Measurements from ENCODE around the gene XPO5. TPM values are rescaled to one million over a fixed set of nuclear protein-coding genes. Genes with fewer than 3 reads are reported as not detected.

Gene XPO5
- 29.5 and 39.2 TPM in 2 replicates for polyA plus RNA-seq (2012; rRNA removed)
- 24.0 and 26.7 TPM in 2 replicates for polyA plus RNA-seq (2012; cell fraction: cytosol; rRNA removed)
- polyA plus RNA-seq (2012; cell fraction: nucleus; rRNA removed), result 66.5 and 92.9 TPM in 2 replicates

DNA sequence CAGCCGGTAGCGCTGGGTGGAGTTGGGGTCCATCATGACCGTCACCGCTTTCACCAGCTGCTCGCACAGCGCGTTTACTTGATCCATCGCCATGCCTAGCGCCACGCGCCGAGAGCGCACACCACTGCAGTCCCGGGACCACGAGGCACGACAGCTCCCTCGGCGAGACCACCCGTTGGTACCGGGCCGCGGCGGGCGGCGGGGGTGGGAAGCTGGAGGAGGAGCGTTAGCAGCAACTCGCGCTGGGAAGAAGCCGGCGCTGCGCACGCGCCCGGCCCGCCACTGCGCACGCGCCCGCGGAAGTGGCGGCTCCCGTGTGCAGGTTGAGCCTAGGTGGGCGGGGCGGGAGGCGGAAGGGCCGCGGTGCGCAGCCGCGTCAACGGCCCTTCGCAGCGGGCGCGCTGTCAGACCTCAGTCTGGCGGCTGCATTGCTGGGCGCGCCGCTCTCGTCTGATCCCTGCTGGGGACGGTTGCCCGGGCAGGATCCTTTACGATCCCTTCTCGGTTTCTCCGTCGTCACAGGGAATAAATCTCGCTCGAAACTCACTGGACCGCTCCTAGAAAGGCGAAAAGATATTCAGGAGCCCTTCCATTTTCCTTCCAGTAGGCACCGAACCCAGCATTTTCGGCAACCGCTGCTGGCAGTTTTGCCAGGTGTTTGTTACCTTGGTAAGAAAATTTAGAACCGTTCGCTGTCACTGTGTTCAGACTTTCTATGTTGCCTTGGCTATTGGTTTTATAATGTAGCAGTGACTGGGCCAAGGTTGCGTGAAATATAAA, at the start of gene XPO5, which contains the start of gene POLH:
TSS of gene XPO5 (minus strand) at position 267 of the 780 bp plus-strand sequence. CDS start at position 93, 174 bp downstream.
TSS of gene POLH (plus strand) at position 414 of the 780 bp plus-strand sequence. CDS start 6,135 bp downstream, outside the sequence.
- Histone ChIP-seq H2AFZ (ENCODE audit: low read depth) (peak within 1 kb of the TSS; percentile 95), H3K4me2 (peak within 1 kb of the TSS; percentile 89), H3K4me3 (ENCODE audit: low read depth in 2 of 2, low read length in 1 of 2) (peak within 1 kb of the TSS; percentile 75 to 96), H3K27ac (ENCODE audit: low read depth in 2 of 2, low read length in 1 of 2) (peak within 1 kb of the TSS; percentile 66 to 95), H3K4me1 (ENCODE audit: control insufficient read depth in 1 of 2, insufficient read depth in 2 of 2, low read depth in 1 of 2, low read length in 1 of 2) (peaks cover 0 to 8% of the 10 kb centered on the region in 2 experiments; a peak in 3 of 4 replicates), H3K9me3 (no peaks in the 10 kb centered on the region), H3K36me3 (replicated peaks in 1 of 2; ENCODE audit: control insufficient read depth in 1 of 2, insufficient read depth in 2 of 2, low read length in 1 of 2) (peaks cover 15 to 19% of the 10 kb centered on the region in 2 experiments), H3F3A (replicated peaks; ENCODE audit: insufficient read depth) (peaks cover 27% of the 10 kb centered on the region), H3K79me2 (ENCODE audit: insufficient read depth) (peaks cover 71% of the 10 kb centered on the region), H4K20me1 (ENCODE audit: insufficient read depth) (peaks cover 14% of the 10 kb centered on the region), H3K9me2 (no peaks in the 10 kb centered on the region), H3K27me3 (ENCODE audit: insufficient read depth) (no peaks in the 10 kb centered on the region), H3K9ac (peak within 1 kb of the TSS; percentile 72)
- TF ChIP-seq GABPA (IDR thresholded peaks at IDR 0.05; ENCODE audit: low read depth), result peak; percentile 67
- TF ChIP-seq FOXM1 (IDR thresholded peaks at IDR 0.05; ENCODE audit: low read depth), result no peak
- TF ChIP-seq, protein P1, sequence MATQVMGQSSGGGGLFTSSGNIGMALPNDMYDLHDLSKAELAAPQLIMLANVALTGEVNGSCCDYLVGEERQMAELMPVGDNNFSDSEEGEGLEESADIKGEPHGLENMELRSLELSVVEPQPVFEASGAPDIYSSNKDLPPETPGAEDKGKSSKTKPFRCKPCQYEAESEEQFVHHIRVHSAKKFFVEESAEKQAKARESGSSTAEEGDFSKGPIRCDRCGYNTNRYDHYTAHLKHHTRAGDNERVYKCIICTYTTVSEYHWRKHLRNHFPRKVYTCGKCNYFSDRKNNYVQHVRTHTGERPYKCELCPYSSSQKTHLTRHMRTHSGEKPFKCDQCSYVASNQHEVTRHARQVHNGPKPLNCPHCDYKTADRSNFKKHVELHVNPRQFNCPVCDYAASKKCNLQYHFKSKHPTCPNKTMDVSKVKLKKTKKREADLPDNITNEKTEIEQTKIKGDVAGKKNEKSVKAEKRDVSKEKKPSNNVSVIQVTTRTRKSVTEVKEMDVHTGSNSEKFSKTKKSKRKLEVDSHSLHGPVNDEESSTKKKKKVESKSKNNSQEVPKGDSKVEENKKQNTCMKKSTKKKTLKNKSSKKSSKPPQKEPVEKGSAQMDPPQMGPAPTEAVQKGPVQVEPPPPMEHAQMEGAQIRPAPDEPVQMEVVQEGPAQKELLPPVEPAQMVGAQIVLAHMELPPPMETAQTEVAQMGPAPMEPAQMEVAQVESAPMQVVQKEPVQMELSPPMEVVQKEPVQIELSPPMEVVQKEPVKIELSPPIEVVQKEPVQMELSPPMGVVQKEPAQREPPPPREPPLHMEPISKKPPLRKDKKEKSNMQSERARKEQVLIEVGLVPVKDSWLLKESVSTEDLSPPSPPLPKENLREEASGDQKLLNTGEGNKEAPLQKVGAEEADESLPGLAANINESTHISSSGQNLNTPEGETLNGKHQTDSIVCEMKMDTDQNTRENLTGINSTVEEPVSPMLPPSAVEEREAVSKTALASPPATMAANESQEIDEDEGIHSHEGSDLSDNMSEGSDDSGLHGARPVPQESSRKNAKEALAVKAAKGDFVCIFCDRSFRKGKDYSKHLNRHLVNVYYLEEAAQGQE (IDR thresholded peaks at IDR 0.05; ENCODE audit: low read depth, low read length), result peak; percentile 74
- TF ChIP-seq TAF1 (IDR thresholded peaks at IDR 0.05; ENCODE audit: borderline replicate concordance, low read depth, low read length), result peak; percentile 99
- TF ChIP-seq MXI1 (IDR thresholded peaks at IDR 0.05; ENCODE audit: low read depth, low read length), result peak; percentile 98
- peak; percentile 98 for TF ChIP-seq POLR2AphosphoS5 (IDR thresholded peaks at IDR 0.05; ENCODE audit: low read depth, low read length)
- peak; percentile 99 for TF ChIP-seq NRF1 (IDR thresholded peaks at IDR 0.05; ENCODE audit: low read depth, low read length)
- TF ChIP-seq RCOR1 (IDR thresholded peaks at IDR 0.05; ENCODE audit: low read length), result no peak
- TF ChIP-seq, protein P2, sequence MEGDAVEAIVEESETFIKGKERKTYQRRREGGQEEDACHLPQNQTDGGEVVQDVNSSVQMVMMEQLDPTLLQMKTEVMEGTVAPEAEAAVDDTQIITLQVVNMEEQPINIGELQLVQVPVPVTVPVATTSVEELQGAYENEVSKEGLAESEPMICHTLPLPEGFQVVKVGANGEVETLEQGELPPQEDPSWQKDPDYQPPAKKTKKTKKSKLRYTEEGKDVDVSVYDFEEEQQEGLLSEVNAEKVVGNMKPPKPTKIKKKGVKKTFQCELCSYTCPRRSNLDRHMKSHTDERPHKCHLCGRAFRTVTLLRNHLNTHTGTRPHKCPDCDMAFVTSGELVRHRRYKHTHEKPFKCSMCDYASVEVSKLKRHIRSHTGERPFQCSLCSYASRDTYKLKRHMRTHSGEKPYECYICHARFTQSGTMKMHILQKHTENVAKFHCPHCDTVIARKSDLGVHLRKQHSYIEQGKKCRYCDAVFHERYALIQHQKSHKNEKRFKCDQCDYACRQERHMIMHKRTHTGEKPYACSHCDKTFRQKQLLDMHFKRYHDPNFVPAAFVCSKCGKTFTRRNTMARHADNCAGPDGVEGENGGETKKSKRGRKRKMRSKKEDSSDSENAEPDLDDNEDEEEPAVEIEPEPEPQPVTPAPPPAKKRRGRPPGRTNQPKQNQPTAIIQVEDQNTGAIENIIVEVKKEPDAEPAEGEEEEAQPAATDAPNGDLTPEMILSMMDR (IDR thresholded peaks at IDR 0.05), result peak; percentile 30; the same call in 1 of the 2 replicates
- TF ChIP-seq SIN3A (IDR thresholded peaks at IDR 0.05; ENCODE audit: borderline replicate concordance, low read depth, low read length), result peak; percentile 98
- peak; percentile 74 for TF ChIP-seq ELF1 (IDR thresholded peaks at IDR 0.05)
- TF ChIP-seq RXRA (IDR thresholded peaks at IDR 0.05; ENCODE audit: borderline replicate concordance, low read depth), result no peak
- 0 out of 2 replicates have a peak, but pooled peaks have one; percentile 32 for TF ChIP-seq YY1 (IDR thresholded peaks at IDR 0.05; ENCODE audit: low read depth)
- peak; percentile 99 for DNase-seq
- ChIA-PET POLR2A (interaction anchor here (0.6 to 1.2 kb wide), 7 partner anchors 21 to 503 kb away, joined by 3 to 9 read pairs (median 4); partner anchors contain the start of gene GTPBP2), CTCF (interaction anchor here (1.2 to 1.3 kb wide), 2 partner anchors 15 to 32 kb away, joined by 3 to 5 read pairs; no protein-coding TSS in a partner anchor)
- WGBS (ENCODE audit: low lambda C conversion rate), result 2% methylated on average over 40 of the region's 76 CpGs
